Brain microvascular endothelial cell (primary cell): ENCODE data around the gene RPP25L.

ENCODE experiments used
- DNase-seq: peaks from one replicate; pipeline ENCODE4 v3.0.0-alpha.2; 2020
- H3K27ac ChIP-seq: fragments of 250-450 bp; sonication (Bioruptor Pico); 2 replicates; pipeline ENCODE4 v1.5.1; 2020; ENCODE audit warnings: mild to moderate bottlenecking, moderate library complexity
- H3K27me3 ChIP-seq: fragments of 250-450 bp; sonication (Bioruptor Pico); replicated peaks from 2 replicates; pipeline ENCODE4 v1.5.1; 2020; ENCODE audit warnings: mild to moderate bottlenecking
- H3K36me3 ChIP-seq: fragments of 250-450 bp; sonication (Bioruptor Pico); replicated peaks from 2 replicates; pipeline ENCODE4 v1.5.1; 2020; ENCODE audit warnings: mild to moderate bottlenecking
- H3K4me3 ChIP-seq: 2 replicates; pipeline ENCODE4 v1.5.1; 2011; ENCODE audit warnings: low read depth, mild to moderate bottlenecking, control low read depth, low read length, moderate library complexity
- CTCF ChIP-seq: IDR thresholded peaks from 2 replicates; pipeline ENCODE4 v1.5.1; 2011; ENCODE audit warnings: low read depth, mild to moderate bottlenecking, moderate library complexity, low read length, control low read depth, inconsistent platforms; ENCODE audit errors: missing control alignments
- in situ Hi-C: cut with HindIII; loops from 2 replicates; pipeline ENCODE4 v1.10.0; 2017; ENCODE audit warnings: low sequenced_read_pairs, low pct_ligation_motif_present

RPP25L gene

GRCh38 chr9:34654323-34655051 is 42.6 kb upstream of the RPP25L start:
- Histone ChIP-seq H3K27me3 (no peaks in the 10 kb centered on the region), H3K27ac (no peak overlapping the region), H3K36me3 (no peaks in the 10 kb centered on the region), H3K4me3 (no peak overlapping the region)
- in situ Hi-C loops = no loop called here
- DNase-seq = no peak
- no peak for TF ChIP-seq CTCF

GRCh38 chr9:34653151-34654072 is 41.5 kb upstream of the RPP25L start:
- TF ChIP-seq CTCF = no peak
- peak; percentile 37 for DNase-seq
- H3K4me3 ChIP-seq = no peak overlapping the region
- no peaks in the 10 kb centered on the region for H3K27me3 ChIP-seq
- H3K36me3 ChIP-seq = peaks cover 8% of the 10 kb centered on the region
- no peak overlapping the region for H3K27ac ChIP-seq
- in situ Hi-C loops = no loop called here

DNA sequence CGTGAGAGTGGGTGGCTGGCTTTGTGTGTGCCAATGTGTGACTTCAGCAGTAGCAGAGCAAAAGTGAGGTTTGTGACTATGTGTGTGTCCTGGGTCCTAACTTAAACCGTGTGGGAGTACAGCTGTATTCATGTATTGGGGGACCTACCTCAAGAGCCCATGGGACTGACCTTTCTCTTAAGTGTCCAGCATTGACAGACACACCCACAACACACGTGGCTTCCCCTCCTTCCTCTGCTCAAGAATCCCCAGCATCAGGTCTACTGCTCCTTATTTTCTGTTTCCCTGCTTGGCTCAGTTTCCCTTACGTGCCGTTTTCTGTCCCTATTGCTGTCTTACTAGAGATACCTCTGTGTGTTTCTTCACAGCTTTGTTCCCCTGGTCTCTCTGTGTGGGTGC is 40.7 kb upstream of the RPP25L start:
- in situ Hi-C loops = no loop called here
- no peak for TF ChIP-seq CTCF
- DNase-seq = no peak
- peak overlapping the region; percentile 48 for H3K4me3 ChIP-seq
- H3K27ac ChIP-seq = no peak overlapping the region
- peaks cover 10% of the 10 kb centered on the region for H3K36me3 ChIP-seq
- no peaks in the 10 kb centered on the region for H3K27me3 ChIP-seq

- no peaks in the 10 kb centered on the region for H3K27me3 ChIP-seq
- in situ Hi-C loops = no loop called here
Measured at GRCh38 chr9:34651876-34652601, 40.1 kb upstream of the RPP25L start, which contains the start of gene IL11RA. Gene IL11RA, plus strand, starts transcription at chr9:34652185. Its CDS starts 3,033 bp downstream, at chr9:34655218.

More at GRCh38 chr9:34651876-34652601, 40.1 kb upstream of the RPP25L start, which contains the start of gene IL11RA:
- TF ChIP-seq CTCF = no peak
- Histone ChIP-seq H3K27ac (peak within 1 kb of the TSS; percentile 15), H3K36me3 (peaks cover 10% of the 10 kb centered on the region), H3K4me3 (peak within 1 kb of the TSS; percentile 48)
- peak; percentile 75 for DNase-seq
